GM12878 (cell line): ENCODE data around the gene UBB. TPM values are rescaled to one million over a fixed set of nuclear protein-coding genes. Genes with fewer than 3 reads are reported as not detected.

Experiments
- BCLAF1 ChIP-seq: fragments of 450-650 bp; IDR thresholded peaks from 2 replicates; pipeline ENCODE4 v1.6.1; 2017; ENCODE audit warnings: antibody characterized with exemption, mild to moderate bottlenecking, moderate library complexity
- BHLHE40 ChIP-seq, 2 experiments: fragments of 450-650 bp in 1 of 2; IDR thresholded peaks; 2 replicates each; pipeline ENCODE4 v1.6.1; 2011 to 2017; ENCODE audit warnings: low read depth in 2 of 2, borderline replicate concordance in 1 of 2, improper control_type of control experiment in 1 of 2, low read length in 1 of 2, mild to moderate bottlenecking in 1 of 2
- BMI1 ChIP-seq: fragments of 450-650 bp; IDR thresholded peaks from 2 replicates; pipeline ENCODE4 v1.6.1; 2016; ENCODE audit warnings: mild to moderate bottlenecking, moderate library complexity, borderline replicate concordance
- CHD2 ChIP-seq: IDR thresholded peaks from 2 replicates; pipeline ENCODE4 v1.6.1; 2011; ENCODE audit warnings: low read depth, low read length, improper control_type of control experiment, borderline replicate concordance
- KLF5 ChIP-seq: fragments of 450-650 bp; IDR thresholded peaks from 2 replicates; pipeline ENCODE4 v1.6.1; 2014; ENCODE audit warnings: mild to moderate bottlenecking; ENCODE audit not compliant: partially characterized antibody
- MYC ChIP-seq: IDR thresholded peaks from 2 replicates; pipeline ENCODE4 v1.6.1; 2011; ENCODE audit warnings: mild to moderate bottlenecking, low read length, moderate library complexity, inconsistent platforms; ENCODE audit not compliant: insufficient read depth, insufficient replicate concordance, insufficient read length, severe bottlenecking
- NFYA ChIP-seq: IDR thresholded peaks from 2 replicates; pipeline ENCODE4 v1.6.1; 2011; ENCODE audit warnings: low read depth, mild to moderate bottlenecking, low read length, improper control_type of control experiment, borderline replicate concordance
- NKRF ChIP-seq: fragments of 450-650 bp; conservative IDR thresholded peaks from 2 replicates; pipeline ENCODE4 v1.6.1; 2017; ENCODE audit warnings: mild to moderate bottlenecking, moderate library complexity
- PAX5 ChIP-seq: IDR thresholded peaks from 2 replicates; pipeline ENCODE4 v1.6.1; 2011; ENCODE audit warnings: low read depth, low read length, borderline replicate concordance
- RB1 ChIP-seq: fragments of 450-650 bp; formaldehyde crosslinking; IDR thresholded peaks from 2 replicates; pipeline ENCODE4 v1.6.1; 2017; ENCODE audit warnings: mild to moderate bottlenecking, borderline replicate concordance
- RUNX3 ChIP-seq: IDR thresholded peaks from 2 replicates; pipeline ENCODE4 v1.6.1; 2012; ENCODE audit warnings: low read length, inconsistent platforms
- SIX5 ChIP-seq: IDR thresholded peaks from 2 replicates; pipeline ENCODE4 v1.6.1; 2011; ENCODE audit warnings: mild to moderate bottlenecking, low read depth, low read length, moderate library complexity; ENCODE audit not compliant: severe bottlenecking
- SMC3 ChIP-seq: IDR thresholded peaks from 2 replicates; pipeline ENCODE4 v1.6.1; 2011; ENCODE audit warnings: low read length, improper control_type of control experiment, borderline replicate concordance
- SREBF1 ChIP-seq: IDR thresholded peaks from 2 replicates; pipeline ENCODE4 v1.6.1; 2012; ENCODE audit warnings: mild to moderate bottlenecking, low read length
- STAT3 ChIP-seq: IDR thresholded peaks from 2 replicates; pipeline ENCODE4 v1.6.1; 2011; ENCODE audit warnings: low read depth, low read length, improper control_type of control experiment
- YBX1 ChIP-seq: fragments of 450-650 bp; IDR thresholded peaks from 2 replicates; pipeline ENCODE4 v1.6.1; 2016; ENCODE audit warnings: antibody characterized with exemption
- ZNF384 ChIP-seq: IDR thresholded peaks from 2 replicates; pipeline ENCODE4 v1.6.1; 2012; ENCODE audit warnings: low read depth, mild to moderate bottlenecking, low read length, improper control_type of control experiment, borderline replicate concordance
- ZNF622 ChIP-seq: fragments of 450-650 bp; IDR thresholded peaks from 2 replicates; pipeline ENCODE4 v1.6.1; 2017; ENCODE audit warnings: mild to moderate bottlenecking, inconsistent platforms
- ZNF687 ChIP-seq: fragments of 450-650 bp; IDR thresholded peaks from 2 replicates; pipeline ENCODE4 v1.6.1; 2017; ENCODE audit warnings: mild to moderate bottlenecking, moderate library complexity
- polyA plus RNA-seq, 11 experiments: library from polyadenylated mRNA; depleted of rRNA in 4 of 11; unstranded in 6 of 11; stranded (reverse) in 5 of 11; fragments of >200 nt; fragmentation: Nextera tagmentation in 4 of 11; fragmentation: Illumina TruSeq in 1 of 11; extraction: Ambion mirVana in 4 of 11; extraction: Trizol in 1 of 11; gene quantifications; 1 replicate in 1 of 11; 2 replicates in 10 of 11; pipeline versions ENCODE4 v1.2.1 to v1.2.3, GENCODE V29; 2011 to 2016; ENCODE audit warnings: inconsistent platforms in 2 of 11, missing spikeins in 2 of 11, low read depth in 1 of 11
- total RNA-seq, 4 experiments: library from RNA; depleted of rRNA in 3 of 4; stranded (reverse); fragments of >200 nt in 3 of 4; fragmentation: Illumina TruSeq in 1 of 4; extraction: Trizol in 1 of 4; gene quantifications; 2 replicates each; pipeline versions ENCODE4 v1.2.1 to v1.2.3, GENCODE V29; 2013 to 2021

UBB gene
- total and polyA plus RNA-seq, 10 of the 15 experiments (the other 5 are each of a cell fraction or from before 2014, with no cell fraction given), result 1,133 to 4,246 (median 2,099) TPM

GRCh38 chr17:16407911-16408588, 27.2 kb downstream of the UBB start (continued):
- TF ChIP-seq SMC3 (no peak; the same call in 1 of the 2 replicates), YBX1 (no peak), STAT3 (no peak), ZNF384 (peak; percentile 44; the same call in 1 of the 2 replicates), SIX5 (no peak), SREBF1 (no peak), RUNX3 (peak; percentile 14; the same call in 1 of the 2 replicates), BHLHE40 (IDR thresholded peaks at IDR 0.05; ENCODE audit: borderline replicate concordance in 1 of 2, low read depth in 2 of 2, low read length in 1 of 2) (no peak), PAX5 (no peak), BCLAF1 (no peak), NKRF (0 out of 2 replicates have a peak, but pooled peaks have one; percentile 13), RB1 (peak; percentile 81; the same call in 1 of the 2 replicates), MYC (no peak), KLF5 (no peak), ZNF622 (no peak), BMI1 (0 out of 2 replicates have a peak, but pooled peaks have one; percentile 14), CHD2 (0 out of 2 replicates have a peak, but pooled peaks have one; percentile 42), ZNF687 (peak; percentile 43; the same call in 1 of the 2 replicates), NFYA (no peak)
